Loucy (cell line): ENCODE data around the gene FRMD4A.

Experiments used
- CTCF ChIP-seq: fragments of 200-600 bp; sonication (generic); conservative IDR thresholded peaks from 2 replicates; pipeline ENCODE4 v1.5.1; 2014; ENCODE audit warnings: mild to moderate bottlenecking, antibody characterized with exemption, low read length
- EZH2phosphoT487 ChIP-seq: fragments of 200-600 bp; IDR thresholded peaks from 2 replicates; pipeline ENCODE4 v1.6.1; 2018; ENCODE audit warnings: antibody characterized with exemption, mild to moderate bottlenecking, moderate library complexity, borderline replicate concordance

- no peak for TF ChIP-seq CTCF
- no peak for TF ChIP-seq EZH2phosphoT487
These were observed 508.2 kb downstream of the FRMD4A start for GRCh38 chr10:13822490-13822889.
